GM19452 (cell line): Measurements from ENCODE around the gene OR56A3.
"Not testable (repeated sequence)": the region's sequence is repeated elsewhere in the genome, so short reads cannot be mapped to it uniquely, and the experiment has no call there.

Experiments used
- ATAC-seq: cut with Tn5 transposase; IDR thresholded peaks from one replicate; pipeline ENCODE4 v1.9.1; 2021; ENCODE audit not compliant: unreplicated experiment

OR56A3 gene, protein sequence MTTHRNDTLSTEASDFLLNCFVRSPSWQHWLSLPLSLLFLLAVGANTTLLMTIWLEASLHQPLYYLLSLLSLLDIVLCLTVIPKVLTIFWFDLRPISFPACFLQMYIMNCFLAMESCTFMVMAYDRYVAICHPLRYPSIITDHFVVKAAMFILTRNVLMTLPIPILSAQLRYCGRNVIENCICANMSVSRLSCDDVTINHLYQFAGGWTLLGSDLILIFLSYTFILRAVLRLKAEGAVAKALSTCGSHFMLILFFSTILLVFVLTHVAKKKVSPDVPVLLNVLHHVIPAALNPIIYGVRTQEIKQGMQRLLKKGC

DNA sequence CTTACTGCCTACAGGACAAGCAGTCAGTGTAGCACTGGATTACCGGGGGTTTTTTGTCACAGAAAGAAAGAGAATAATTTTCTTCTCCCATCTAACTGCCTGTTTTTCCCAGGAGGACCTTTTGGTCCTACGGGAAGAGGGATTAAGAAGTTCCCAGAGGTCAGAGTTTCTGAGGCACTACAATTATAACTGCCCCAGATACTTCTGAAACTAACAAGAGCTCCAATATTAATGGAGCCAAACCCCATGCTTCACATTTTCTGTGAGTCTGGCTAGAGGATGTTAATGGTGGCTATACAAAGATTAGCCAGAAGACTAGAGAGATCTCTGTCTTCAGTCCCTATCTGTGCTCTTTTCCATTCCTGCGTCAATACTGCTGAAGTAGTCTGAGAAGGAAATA, at the start of gene OR56A3:
TSS of gene OR56A3 (plus strand) at position 301 of the 400 bp plus-strand sequence. CDS start 5,096 bp downstream, outside the sequence.
- no peak for ATAC-seq

DNA sequence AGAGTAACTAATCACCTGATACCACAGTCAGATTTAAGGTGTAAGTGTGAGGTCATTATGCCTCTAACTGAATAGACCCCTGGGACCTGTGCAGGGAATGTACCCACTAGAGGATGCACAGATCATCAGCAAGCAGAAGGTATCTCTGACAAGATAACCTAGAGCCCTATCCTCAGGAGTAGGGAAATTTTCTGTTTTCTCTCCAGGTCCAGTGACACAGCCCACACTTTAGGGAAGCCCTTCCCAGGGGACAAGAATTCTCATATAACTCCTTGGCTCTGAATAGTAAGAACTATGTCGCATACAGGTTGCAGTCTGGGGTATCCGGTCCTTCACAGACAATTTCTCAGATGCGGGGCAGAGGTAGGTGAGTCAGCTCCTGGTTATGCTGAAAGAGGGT, 49.1 kb upstream of the OR56A3 start, which contains the start of gene OR52E5:
TSS of gene OR52E5 (plus strand) at position 301 of the 400 bp plus-strand sequence. CDS start 7,569 bp downstream, outside the sequence.
- ATAC-seq, result no peak

DNA sequence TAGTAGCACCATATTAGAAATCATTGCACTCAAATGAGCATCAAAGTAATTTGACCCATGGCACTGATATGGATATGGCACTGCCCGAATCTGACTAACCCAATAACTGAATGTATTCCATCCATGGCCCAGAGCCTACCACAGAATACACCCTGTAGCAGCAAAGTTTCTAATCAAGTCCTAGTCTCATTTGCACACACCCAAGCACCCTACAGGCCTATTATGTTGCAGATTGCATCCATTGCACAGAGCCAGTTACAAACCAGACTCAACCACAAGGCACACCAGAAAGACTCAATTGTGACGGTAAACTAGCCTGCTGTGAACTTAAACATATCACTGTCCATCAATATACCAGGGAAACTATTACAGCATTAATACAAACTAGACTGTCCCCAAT, 42.5 kb upstream of the OR56A3 start:
- ATAC-seq, result no peak

DNA sequence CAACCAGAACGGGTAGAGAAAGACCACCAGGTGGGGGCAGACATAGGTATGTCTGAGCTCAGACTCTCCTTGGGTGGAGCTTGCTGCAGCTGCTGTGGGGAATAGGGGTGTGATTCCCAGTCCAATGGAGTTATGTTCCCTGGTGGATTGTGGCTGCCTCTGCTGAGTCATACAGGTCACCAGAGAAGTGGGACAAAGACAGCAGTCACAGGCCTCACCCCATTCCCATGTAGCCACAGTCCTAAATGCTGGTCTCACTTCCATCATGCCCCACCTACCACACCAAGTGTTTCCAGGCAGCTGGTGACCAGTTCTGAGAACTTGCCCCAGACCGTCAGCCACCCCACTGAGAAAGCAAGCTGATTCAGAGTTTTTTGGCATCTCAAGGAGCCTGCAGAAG, 31.5 kb upstream of the OR56A3 start:
- no peak for ATAC-seq

DNA sequence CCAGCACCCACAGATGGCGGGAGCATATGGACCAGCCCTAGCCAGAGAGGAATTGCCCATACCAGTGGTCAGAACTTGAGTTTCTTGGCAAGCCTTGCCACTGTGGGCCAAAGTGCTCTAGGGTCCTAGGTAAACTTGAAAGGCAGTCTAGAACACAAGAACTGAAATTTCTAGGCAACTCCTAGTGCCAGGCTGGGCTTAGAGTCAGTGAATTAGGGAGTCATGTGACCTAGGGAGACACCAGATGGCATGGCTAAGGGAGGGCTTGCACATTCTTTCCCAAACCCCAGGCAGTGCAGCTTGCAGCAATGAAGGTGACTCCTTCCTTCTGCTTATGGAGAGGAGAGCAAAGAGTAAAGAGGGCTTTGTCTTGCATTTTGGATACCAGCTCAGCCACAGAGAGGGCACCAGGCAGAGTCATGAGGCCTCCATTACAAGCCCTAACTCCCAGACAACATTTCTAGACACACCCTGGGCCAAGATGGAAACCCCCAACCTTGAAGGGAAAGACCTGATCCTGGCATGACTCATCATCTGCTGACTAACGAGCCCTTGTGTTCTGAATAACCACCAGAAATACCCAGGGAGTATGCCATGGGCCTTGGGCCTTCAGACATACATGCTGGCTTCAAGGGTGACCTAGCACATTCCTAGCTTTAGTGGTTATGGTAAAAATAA, 19.2 kb upstream of the OR56A3 start:
- ATAC-seq, result peak; percentile 78

DNA sequence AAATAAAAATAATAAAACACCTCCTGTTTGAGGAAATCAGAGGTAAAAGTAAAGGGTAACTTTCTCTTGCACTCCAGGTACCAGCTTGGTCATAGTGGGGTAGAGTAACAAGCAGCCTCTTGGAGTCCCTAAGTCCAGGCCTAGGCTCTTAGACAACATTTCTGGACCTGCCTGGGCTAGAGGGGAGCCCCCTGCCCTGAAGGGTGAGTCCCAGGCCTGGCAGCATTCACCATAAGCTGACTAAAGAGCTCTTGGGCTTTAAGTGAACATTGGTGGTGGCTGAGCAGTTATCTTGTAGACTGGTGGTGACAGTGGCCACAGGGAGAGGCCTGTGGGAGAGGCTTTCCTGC, 18.6 kb upstream of the OR56A3 start:
- peak; percentile 50 for ATAC-seq

DNA sequence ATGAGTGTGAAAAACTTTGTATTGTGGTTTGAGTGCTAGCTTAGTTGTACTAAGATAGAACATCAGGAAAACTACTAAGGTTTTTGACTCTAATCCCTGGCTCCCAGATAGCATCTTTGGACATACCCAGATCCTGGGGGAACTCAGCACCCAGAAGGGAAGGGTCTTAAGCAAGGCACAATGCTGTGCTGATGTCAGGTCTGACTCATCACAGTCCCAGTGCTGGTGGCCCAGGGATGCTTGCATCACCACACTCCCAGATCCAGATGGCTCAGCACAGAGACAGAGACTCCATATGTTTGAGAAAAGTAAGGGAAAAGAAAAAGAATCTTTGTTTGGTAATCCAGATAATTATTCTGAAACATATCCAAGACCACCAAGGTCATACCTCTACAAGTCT, 18.3 kb upstream of the OR56A3 start:
- no peak for ATAC-seq

DNA sequence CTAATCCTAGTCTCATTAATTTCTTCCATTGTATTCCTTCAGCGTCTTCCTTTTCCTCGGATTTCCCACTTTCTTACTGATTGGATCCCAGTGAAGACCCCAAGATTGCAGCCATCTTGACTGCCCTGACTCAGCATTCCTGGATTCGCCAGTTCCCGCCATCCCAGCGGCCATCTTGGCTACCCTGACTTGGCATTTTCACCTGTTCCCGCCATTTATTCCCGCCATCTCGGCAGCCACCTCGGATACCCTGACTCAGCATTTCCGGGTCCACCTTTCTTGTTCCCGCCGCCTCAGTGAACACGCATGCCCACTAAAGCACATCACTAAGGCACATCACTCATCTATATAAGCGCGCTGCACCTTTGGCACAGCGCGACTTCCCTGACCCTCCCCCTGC, 13.8 kb upstream of the OR56A3 start:
- no peak for ATAC-seq

DNA sequence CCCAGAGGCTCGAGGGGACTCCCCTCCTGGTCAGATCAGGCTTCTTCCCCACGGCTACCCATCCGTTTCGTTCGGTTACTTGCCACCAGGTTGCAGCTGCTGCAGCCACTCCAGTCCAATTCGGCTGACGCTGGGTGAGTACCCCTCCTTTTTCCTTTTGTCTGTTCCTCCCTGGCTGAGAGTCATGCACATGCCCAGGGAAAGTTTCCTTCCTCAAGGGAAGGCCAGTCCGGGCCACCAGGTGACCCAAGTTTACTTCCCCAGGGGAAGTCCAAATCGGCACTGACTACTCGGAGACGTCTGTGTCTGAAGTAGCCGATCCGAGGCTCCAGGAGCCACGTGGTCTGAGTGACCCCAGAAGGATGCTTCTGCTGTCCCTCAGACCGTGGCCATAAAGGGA, 13.2 kb upstream of the OR56A3 start:
- ATAC-seq, result no peak

DNA sequence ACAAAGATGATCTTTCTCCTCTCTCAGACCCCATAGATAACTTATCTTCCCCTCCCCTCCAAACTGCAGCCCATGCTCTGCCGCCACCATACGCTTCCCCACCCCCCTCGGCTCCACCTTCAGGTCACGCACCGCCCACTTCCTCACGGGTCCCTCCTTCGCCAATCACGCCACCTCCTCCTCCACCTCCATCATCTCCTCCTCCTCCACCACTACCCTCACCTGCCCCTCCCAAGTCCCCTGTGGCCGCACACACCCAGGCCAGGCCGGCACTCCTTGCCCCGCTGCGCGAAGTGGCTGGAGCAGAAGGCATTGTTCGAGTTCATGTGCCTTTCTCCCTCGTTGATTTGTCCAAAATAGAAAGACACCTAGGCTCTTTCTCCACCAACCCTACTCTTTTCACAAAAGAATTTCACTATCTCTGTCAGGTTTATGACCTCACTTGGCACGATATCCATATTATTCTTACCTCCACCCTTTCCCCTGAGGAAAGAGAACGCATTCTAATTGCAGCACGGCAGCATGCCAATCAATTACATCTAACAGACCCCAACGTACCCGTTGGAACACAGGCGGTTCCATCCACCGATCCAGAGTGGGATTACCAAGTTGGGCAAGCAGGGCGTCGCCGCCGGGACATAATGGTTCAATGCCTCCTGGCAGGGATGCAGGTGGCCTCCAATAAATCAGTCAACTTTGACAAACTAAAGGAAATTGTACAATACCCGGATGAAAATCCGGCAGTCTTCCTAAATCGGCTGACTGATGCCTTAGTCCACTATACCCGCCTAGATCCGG, 12.3 kb upstream of the OR56A3 start:
- ATAC-seq, result no peak

DNA sequence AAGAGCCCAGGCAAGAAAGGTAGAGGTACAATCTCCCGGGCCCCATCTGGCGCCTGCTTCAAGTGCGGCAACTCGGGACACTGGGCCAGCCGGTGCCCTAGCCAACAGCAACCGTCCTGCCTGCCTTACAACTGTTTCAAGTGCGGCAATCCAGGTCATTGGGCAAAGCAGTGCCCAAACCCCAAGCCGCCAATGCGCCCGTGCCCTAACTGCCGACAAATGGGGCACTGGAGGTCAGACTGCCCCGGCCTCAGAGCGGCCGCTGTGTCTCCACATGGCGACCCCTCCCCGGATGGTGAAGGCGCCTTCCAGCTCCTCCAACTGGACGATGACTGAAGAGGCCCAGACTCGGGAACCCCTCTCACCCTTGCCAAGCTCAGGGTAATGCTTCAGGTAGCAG, 11.4 kb upstream of the OR56A3 start:
- ATAC-seq, result no peak

DNA sequence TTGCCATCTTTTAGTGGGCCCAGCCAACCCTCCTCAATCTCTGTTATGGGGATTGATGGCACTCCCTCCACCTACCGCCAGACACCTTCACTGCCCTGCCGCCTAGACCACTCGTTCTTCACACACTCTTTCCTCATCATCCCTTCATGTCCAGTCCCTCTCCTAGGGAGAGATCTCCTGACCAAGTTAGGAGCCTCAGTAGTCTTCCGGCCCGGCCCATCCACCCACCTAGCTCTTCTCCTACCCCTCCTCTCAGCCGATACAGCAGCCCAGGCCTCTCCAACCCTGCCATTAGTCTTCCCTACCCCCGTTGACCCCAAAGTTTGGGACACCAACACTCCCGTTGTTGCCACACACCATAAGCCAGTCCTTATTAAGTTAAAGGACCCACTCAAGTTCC, 11.0 kb upstream of the OR56A3 start:
- ATAC-seq, result no peak

DNA sequence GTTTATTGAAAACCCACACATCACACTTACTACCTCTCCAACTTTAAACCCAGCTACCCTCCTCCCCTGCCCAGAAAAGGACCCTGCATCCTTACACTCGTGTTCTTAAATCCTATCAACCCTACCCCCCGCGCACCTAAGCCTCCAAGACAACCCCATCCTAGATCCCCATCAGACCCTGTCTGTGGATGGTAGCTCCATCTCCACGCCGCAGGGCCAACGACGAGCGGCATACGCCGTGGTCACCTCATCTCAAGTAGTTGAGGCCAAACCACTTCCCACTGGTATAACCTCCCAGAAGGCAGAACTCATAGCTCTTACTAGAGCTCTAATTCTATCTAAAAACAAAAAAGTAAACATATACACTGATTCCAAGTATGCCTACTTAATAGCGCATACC, 9.4 kb upstream of the OR56A3 start:
- ATAC-seq, result no peak

DNA sequence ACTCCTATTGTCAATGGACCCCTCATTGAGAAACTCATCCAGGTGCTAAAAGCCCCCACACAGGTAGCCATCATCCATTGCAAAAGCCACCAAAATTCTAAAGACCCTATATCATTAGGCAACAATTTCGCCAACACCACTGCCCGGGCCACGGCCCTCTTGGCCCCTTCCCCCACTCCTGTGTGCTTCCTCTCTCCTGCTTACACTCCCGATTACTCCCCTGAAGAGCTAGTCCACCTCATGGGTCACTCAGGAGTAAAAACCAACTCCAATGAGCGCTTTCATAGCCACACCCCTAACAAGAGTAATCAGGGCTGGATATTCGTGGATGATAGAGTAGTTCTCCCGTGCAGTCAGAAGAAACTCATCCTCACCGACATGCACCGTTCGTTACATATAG, 8.9 kb upstream of the OR56A3 start:
- ATAC-seq, result no peak

DNA sequence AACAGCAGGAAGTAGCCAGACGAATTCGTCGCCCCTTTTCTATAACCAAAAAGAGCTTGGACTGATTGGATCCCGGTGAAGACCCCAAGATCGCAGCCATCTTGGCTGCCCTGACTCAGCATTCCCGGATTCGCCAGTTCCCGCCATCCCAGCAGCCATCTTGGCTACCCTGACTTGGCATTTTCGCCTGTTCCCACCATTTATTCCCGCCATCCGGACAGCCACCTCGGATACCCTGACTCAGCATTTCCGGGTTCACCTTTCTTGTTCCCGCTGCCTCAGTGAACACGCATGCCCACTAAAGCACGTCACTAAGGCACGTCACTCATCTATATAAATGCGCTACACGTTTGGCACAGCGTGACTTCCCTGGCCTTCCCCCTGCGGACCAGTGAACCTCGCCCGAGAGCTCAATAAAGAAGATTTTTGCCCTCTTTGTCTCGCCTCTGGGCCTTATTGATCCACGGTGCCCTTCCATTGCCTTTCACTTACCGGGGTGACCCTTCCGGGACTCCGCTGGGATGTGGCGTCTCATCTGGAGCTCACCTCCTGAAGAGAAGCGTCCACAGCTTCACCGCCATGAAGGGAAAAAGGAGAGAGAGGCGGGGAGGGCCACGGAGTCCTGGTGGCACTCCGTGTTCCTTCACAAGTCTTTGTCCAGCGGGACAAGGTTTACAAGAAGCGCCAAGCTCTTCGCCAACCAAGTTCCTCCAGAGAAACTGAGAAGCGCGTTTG, 4.0 kb upstream of the OR56A3 start:
- ATAC-seq, result no peak

DNA sequence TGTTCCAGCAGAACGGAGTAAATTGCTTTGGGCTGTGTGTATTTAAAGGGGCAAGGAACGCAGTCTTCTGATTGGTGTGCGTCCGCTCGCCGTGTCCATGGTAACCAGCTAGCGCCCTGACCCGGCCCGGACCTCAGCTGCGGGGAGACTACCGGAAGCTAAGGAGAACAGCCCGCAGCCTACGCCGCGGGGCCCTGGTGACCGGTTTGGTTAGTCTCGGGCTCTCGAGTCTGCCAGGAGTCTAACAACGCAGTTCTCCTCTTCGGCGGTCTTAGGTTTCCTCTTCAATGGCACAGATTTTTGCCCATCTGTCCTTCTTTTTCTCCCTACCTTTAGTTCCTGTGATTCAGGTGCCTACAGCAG, 3.5 kb upstream of the OR56A3 start:
- ATAC-seq, result no peak

DNA sequence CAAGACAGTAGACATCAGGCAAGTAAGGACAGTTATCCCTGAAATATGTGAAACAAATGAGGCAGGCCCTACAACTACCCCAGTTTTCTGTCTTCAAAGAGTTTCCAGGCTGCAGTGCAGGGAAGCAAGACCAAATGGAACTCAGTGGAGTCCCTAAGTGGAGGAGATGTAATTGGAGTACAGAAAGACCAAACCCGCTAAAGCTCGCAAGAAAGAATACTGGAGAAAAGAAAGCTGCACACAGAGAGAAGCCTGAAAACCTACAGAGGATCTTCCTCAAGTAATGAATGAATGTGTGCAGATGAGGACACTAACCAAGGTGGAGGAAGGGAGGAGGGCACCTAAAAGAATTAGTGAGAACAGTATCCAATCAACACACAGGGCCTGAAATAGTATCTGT, 1.3 kb upstream of the OR56A3 start:
- no peak for ATAC-seq

DNA sequence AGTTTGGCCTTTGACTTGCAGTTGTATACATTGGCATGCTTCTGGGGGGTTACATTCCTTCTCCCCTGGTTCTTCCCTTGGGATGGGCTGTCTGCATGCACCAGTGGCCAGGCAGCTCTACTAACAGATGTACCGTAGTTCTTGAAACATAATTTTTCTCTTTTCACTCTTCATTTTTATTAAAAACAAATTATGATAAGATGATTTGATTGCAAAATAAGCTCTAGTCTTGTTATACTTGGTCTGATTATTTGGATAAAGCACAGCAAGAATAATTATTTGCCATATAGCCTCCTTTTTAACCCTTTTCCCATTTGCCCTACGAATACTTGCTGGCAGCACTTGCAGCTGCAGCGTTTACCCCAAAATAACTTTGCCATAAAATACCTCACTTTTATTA, 13.5 kb downstream of the OR56A3 start:
- ATAC-seq, result no peak

DNA sequence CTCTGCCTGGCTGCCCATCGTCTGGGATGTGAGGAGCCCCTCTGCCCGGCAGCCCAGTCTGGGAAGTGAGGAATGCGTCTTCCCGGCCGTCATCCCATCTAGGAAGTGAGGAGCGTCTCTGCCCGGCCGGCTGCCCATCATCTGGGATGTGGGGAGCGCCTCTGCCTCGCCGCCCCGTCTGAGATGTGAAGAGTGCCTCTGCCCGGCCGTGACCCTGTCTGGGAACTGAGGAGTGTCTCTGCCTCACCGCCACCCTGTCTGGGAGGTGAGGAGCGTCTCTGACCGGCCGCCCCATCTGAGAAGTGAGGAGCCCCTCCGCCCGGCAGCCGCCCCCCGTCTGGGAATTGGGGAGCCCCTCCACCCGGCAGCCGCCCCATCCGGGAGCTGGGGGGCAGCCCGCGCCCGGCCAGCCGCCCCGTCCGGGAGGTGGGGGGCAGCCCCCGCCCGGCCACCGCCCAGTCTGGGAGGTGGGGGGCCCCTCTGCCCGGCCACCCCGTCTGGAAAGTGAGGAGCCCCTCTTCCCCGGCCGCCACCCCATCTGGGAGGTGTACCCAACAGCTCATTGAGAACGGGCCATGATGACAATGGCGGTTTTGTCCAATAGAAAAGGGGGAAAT, 18.8 kb downstream of the OR56A3 start:
- not testable (repeated sequence) for ATAC-seq

DNA sequence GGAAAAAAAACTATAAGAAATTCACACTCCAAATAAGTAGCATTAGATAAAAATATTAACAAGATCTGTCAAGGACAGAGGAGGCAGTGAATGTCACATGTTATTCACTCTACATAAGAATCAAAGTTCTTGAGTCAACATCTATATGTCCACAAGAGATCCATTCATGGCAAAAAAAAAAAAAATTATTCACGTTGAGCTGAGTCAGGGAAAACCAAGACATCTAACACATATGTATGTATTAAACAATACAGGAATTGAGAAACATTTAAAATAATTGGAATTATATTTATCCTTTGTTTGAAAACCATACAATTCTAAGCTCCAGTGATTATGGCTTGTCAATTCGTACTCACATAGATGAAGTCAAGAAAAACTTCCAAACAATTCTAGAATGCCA, 24.9 kb downstream of the OR56A3 start:
- ATAC-seq, result no peak

DNA sequence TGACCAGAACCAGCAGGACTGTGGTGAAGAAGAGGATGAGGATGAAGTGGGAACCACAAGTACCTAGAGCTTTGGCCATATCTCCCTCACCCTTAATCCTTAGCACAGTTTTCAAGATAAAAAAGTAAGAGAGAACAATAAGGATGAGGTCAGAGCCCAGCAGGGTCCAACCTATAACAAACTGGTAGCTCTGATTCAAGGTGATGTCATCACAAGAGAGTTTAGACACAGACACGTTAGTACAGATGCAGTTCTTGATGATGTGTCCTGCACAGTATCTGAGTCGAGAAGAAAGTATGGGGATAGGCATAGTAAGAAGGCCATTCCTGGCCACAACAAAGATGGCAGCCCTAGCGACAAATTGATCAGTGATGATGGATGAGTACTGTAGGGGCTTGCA, 25.7 kb downstream of the OR56A3 start:
- no peak for ATAC-seq
